Fibroblast of mammary gland (primary cell): Measurements from ENCODE around the gene TRIM63.

ENCODE experiments used
- DNase-seq: peaks from one replicate; pipeline ENCODE4 v3.0.0-alpha.2; 2010; ENCODE audit warnings: low read depth
- H3K4me3 ChIP-seq: 2 replicates; pipeline ENCODE4 v1.5.1; 2011; ENCODE audit warnings: low read depth, mild to moderate bottlenecking, low read length, moderate library complexity; ENCODE audit not compliant: control insufficient read depth
- CTCF ChIP-seq: conservative IDR thresholded peaks from 2 replicates; pipeline ENCODE4 v1.5.1; 2011; ENCODE audit warnings: low read depth, low read length, inconsistent platforms; ENCODE audit not compliant: control insufficient read depth, insufficient read depth

TRIM63 gene

GRCh38 chr1:26035959-26036755 is 31.3 kb downstream of the TRIM63 start:
- TF ChIP-seq CTCF, result peak; percentile 78
- peak; percentile 49 for DNase-seq
- peak overlapping the region; percentile 78 for H3K4me3 ChIP-seq

GRCh38 chr1:26035203-26035958 is 32.0 kb downstream of the TRIM63 start:
- TF ChIP-seq CTCF, result no peak
- H3K4me3 ChIP-seq, result peak overlapping the region; percentile 78
- DNase-seq, result peak; percentile 86

- DNase-seq, result no peak
- peak overlapping the region; percentile 78 for H3K4me3 ChIP-seq
- no peak for TF ChIP-seq CTCF
Observed at GRCh38 chr1:26034504-26035202, 32.8 kb downstream of the TRIM63 start.

GRCh38 chr1:26032656-26033357 is 34.6 kb downstream of the TRIM63 start:
- H3K4me3 ChIP-seq, result no peak overlapping the region
- no peak for TF ChIP-seq CTCF
- no peak for DNase-seq

- no peak for TF ChIP-seq CTCF
- peak; percentile 59 for DNase-seq
- no peak overlapping the region for H3K4me3 ChIP-seq
Observed at GRCh38 chr1:26031611-26032220, 35.7 kb downstream of the TRIM63 start.

GRCh38 chr1:26031196-26031595 is 36.2 kb downstream of the TRIM63 start:
- no peak for DNase-seq
- no peak for TF ChIP-seq CTCF

More at GRCh38 chr1:26031196-26031595, 36.2 kb downstream of the TRIM63 start:
- no peak overlapping the region for H3K4me3 ChIP-seq
